GM12801 (cell line): ENCODE data around the gene FAM170B.

Experiments used
- CTCF ChIP-seq: IDR thresholded peaks from one replicate; pipeline ENCODE4 v1.5.1; 2011; ENCODE audit warnings: control low read depth; ENCODE audit not compliant: insufficient read length; ENCODE audit errors: extremely low read depth

FAM170B gene

DNA sequence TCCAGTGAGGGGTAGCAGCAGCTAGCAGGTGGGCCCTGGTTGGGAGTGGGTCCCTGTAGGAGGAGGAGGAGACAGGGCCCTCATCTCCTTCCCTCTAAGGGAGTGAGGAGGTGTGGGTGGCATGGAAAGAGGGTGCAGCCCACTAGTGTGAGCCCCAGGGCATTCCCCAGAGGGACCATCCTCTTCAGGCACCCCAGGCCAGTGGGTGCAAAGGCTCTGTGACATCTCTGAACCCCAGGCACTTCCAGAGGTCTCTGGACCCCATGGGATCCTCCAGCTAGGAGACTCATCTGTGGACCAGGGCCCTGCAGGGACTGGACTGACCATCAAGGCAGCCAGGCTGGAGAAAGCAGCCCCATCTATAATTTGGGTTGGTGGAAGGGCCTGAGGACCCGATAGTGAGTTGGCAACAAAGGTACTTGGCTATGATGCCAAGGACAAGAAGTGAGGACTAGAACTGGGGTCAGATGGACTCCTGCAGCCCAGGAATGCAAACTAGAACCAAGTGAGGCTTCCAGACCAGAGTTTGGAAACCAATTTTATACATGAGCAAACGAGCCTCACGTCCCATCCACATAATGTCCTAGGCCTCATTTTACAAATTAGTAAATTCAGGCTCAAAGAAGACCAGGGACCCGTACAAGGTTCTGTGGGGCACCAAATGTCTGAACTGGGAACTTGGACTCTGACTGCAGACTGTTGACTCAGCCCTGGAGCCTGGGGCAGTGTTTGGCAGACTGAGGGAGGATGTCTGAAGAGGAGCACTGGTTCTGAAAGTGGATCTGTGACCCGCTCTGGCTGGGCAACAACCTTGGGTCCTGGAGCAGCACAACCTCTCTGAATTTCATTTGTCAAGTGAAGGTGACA lies 17.1 kb downstream of the FAM170B start:
- no peak for TF ChIP-seq CTCF

DNA sequence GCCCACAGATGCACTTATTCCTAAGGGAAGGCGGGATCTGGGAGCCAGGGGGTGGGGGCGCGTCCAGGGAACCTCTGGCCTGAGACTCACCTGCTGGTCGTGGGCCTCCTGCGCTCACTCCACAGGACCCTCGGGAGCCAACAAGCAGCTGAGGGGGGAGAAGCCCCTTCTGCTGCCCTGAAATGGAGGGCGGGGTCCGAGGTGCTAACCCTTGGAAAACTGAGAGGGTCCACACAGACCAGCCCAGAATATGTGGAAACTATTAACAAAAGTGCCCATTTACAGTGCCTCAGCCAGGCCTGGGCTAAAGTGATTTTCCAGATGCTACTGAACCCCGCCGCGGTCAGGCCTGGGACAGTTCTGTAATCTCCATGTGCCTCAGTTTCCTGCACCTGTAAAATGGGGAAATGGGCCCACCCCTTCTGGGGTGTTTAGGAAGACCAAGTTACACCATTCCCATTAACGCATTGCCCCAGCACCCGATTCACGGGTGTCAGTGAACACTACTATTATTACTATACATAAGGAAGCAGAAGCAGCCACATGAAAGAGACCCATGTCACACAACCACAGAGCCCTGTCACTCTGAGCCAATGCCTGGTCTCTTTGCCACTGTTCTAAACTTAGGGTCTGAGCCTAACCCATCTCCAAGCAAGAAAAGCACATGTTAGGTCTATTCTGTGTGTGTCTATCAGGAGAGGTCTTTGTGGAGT lies 17.9 kb downstream of the FAM170B start:
- no peak for TF ChIP-seq CTCF

DNA sequence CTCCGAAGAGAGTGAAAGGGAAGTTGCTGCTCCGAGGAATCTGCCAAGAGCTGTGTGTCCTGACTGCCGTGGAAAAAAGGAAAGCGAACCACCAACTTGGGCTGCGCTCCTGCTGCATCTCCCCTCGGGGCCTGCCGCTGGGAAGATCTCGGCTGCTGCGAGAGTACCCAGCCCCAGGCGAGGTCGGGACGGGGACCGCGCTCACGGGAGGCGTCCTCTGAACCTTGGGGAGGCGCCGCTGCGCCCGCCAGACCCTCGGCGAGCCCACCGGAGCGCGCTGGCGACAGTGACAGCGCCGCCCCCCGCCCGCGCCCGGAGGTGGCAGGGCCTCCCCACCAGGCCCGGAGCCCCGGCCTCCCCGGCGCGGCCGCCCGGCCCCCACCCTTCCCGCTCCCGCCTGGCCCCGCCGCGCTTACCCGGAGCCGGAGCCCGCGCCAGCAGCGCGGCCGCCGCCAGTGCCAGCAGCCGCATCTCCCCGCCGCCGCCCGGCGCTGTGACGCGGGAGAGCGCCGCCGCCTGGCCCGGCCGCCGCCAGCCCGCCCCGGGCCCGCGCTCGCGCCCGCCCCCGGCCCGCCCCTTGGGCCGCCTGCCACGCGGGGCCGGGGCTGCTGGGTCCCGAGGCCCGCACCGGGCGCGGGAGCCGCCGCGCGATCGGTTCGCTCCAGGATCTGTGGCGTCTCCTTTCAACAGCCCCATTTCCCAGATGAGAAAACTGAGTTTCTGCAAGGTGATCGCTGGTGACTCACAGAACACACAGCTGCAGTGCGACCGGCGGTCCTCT lies 18.6 kb downstream of the FAM170B start, which contains the start of gene VSTM4:
Gene VSTM4, minus strand, starts transcription at position 508 of the 781 bp plus-strand sequence. Its CDS starts 37 bp downstream, at position 471.
- TF ChIP-seq CTCF, result no peak

DNA sequence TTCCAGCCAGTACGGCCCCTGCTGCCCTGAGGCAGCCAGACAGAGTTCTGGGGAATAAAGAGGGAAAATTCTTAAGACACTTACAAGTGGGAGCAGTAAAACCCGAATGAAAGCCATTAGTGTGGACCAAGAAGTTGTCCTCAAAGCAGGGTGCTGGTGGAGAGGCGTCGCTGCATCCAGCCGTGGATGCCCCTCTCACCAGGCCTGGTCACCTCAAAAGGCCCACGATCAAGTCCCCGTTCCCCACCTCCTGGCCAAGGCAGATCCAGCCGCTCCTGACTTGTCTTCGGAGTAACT lies 19.2 kb downstream of the FAM170B start:
- no peak for TF ChIP-seq CTCF

GRCh38 chr10:49113741-49114141 lies 20.1 kb downstream of the FAM170B start:
- no peak for TF ChIP-seq CTCF

GRCh38 chr10:49112851-49113250 lies 21.0 kb downstream of the FAM170B start:
- no peak for TF ChIP-seq CTCF

GRCh38 chr10:49112098-49112497 lies 21.7 kb downstream of the FAM170B start:
- TF ChIP-seq CTCF, result no peak
